GM12878 (cell line): Measurements from ENCODE around the gene RHBDD1.

Source experiments
- CTCF ChIP-seq, 3 experiments: IDR thresholded peaks in 2 of 3; conservative IDR thresholded peaks in 1 of 3; 2 replicates each; pipeline ENCODE4 v1.5.1; 2011; ENCODE audit warnings: low read depth in 3 of 3, low read length in 3 of 3, mild to moderate bottlenecking in 3 of 3, control low read depth in 2 of 3, moderate library complexity in 2 of 3, inconsistent platforms in 1 of 3, mixed read lengths in 1 of 3; ENCODE audit not compliant: control insufficient read depth in 2 of 3, insufficient read depth in 1 of 3; ENCODE audit errors: extremely low read depth in 1 of 3
- MYC ChIP-seq: IDR thresholded peaks from 2 replicates; pipeline ENCODE4 v1.6.1; 2011; ENCODE audit warnings: mild to moderate bottlenecking, low read length, moderate library complexity, inconsistent platforms; ENCODE audit not compliant: insufficient read depth, insufficient replicate concordance, insufficient read length, severe bottlenecking
- POLR2A ChIP-seq: IDR thresholded peaks from 2 replicates; pipeline ENCODE4 v1.6.1; 2011; ENCODE audit warnings: low read depth, mild to moderate bottlenecking, low read length
- POLR2AphosphoS5 ChIP-seq: IDR thresholded peaks from 2 replicates; pipeline ENCODE4 v1.6.1; 2011; ENCODE audit warnings: mild to moderate bottlenecking, low read length, inconsistent platforms
- SMAD5 ChIP-seq: IDR thresholded peaks from 2 replicates; pipeline ENCODE4 v1.6.1; 2016; ENCODE audit warnings: antibody characterized with exemption, low read depth
- SP1 ChIP-seq: IDR thresholded peaks from one replicate; pipeline ENCODE4 v1.6.1; 2011; ENCODE audit warnings: low read depth, low read length
- SUZ12 ChIP-seq: fragments of 200-600 bp; sonication (generic); IDR thresholded peaks from one replicate; pipeline ENCODE4 v1.6.1; 2018; ENCODE audit warnings: antibody characterized with exemption, mild to moderate bottlenecking; ENCODE audit not compliant: unreplicated experiment
- YY1 ChIP-seq: IDR thresholded peaks from 2 replicates; pipeline ENCODE4 v1.6.1; 2011; ENCODE audit warnings: low read depth, mild to moderate bottlenecking, low read length

- TF ChIP-seq CTCF (IDR thresholded peaks at IDR 0.05 in 2 of 3, conservative IDR thresholded peaks at IDR 0.05 in 1 of 3; ENCODE audit: control insufficient read depth in 2 of 3, extremely low read depth in 1 of 3, insufficient read depth in 1 of 3, low read depth in 3 of 3, low read length in 3 of 3), result no peak
- no peak for TF ChIP-seq YY1
- no peak for TF ChIP-seq MYC
- TF ChIP-seq POLR2A, result no peak
- TF ChIP-seq POLR2AphosphoS5, result no peak
- no peak for TF ChIP-seq SP1
- no peak for TF ChIP-seq SUZ12
- no peak for TF ChIP-seq SMAD5
Observed at GRCh38 chr2:226831266-226831665, 4.6 kb upstream of the RHBDD1 start.
